ENCODE data around the gene FRMD4A.

GRCh38 chr10:14265709-14266108 is 65.0 kb downstream of the FRMD4A start:
- no peak for TF ChIP-seq CTCF (IDR thresholded peaks at IDR 0.05)
- TF ChIP-seq POLR2A (IDR thresholded peaks at IDR 0.05) = no peak
